ENCODE measurements around the gene JAZF1. TPM values are rescaled to one million over a fixed set of nuclear protein-coding genes. Genes with fewer than 3 reads are reported as not detected.

The JAZF1 gene
- total RNA-seq, 2 donors from 2014 or later, result 33.6 to 39.8 TPM

GRCh38 chr7:28006491-28006890 is 174.1 kb downstream of the JAZF1 start:
- intact Hi-C loops (cut with DNase I), result no loop called here
- DNase-seq (ENCODE audit: low spot score), result no peak

- intact Hi-C loops (cut with DNase I), result no loop called here
- no peak for DNase-seq (ENCODE audit: low spot score)
Measured at GRCh38 chr7:28005847-28006231, 174.8 kb downstream of the JAZF1 start.

GRCh38 chr7:28005075-28005846 is 175.3 kb downstream of the JAZF1 start:
- intact Hi-C loops (cut with DNase I), result no loop called here
- no peak for DNase-seq (ENCODE audit: low spot score)

GRCh38 chr7:28003408-28003807 is 177.2 kb downstream of the JAZF1 start:
- no peak for DNase-seq (ENCODE audit: low spot score)
- intact Hi-C loops (cut with DNase I), result no loop called here

- intact Hi-C loops (cut with DNase I), result no loop called here
- no peak for DNase-seq (ENCODE audit: low spot score)
Measured at GRCh38 chr7:28002638-28003037, 178.0 kb downstream of the JAZF1 start.

- intact Hi-C loops (cut with DNase I), result no loop called here
- no peak for DNase-seq (ENCODE audit: low spot score)
Measured at GRCh38 chr7:28001896-28002295, 178.7 kb downstream of the JAZF1 start.

GRCh38 chr7:27999829-28000228 is 180.8 kb downstream of the JAZF1 start:
- DNase-seq (ENCODE audit: low spot score), result no peak
- intact Hi-C loops (cut with DNase I), result no loop called here

GRCh38 chr7:27998382-27998781 is 182.2 kb downstream of the JAZF1 start:
- intact Hi-C loops (cut with DNase I), result no loop called here
- DNase-seq (ENCODE audit: low spot score), result no peak

GRCh38 chr7:27997188-27997707 is 183.3 kb downstream of the JAZF1 start:
- intact Hi-C loops (cut with DNase I), result no loop called here
- no peak for DNase-seq (ENCODE audit: low spot score)

- no peak for DNase-seq (ENCODE audit: low spot score)
- intact Hi-C loops (cut with DNase I), result no loop called here
Measured at GRCh38 chr7:27996141-27996540, 184.5 kb downstream of the JAZF1 start.

- intact Hi-C loops (cut with DNase I), result no loop called here
- no peak for DNase-seq (ENCODE audit: low spot score)
Measured at GRCh38 chr7:27995228-27995627, 185.4 kb downstream of the JAZF1 start.

GRCh38 chr7:27994639-27995038 is 186.0 kb downstream of the JAZF1 start:
- DNase-seq (ENCODE audit: low spot score), result no peak
- intact Hi-C loops (cut with DNase I), result no loop called here

GRCh38 chr7:27992755-27993493 is 187.7 kb downstream of the JAZF1 start:
- intact Hi-C loops (cut with DNase I), result no loop called here
- no peak for DNase-seq (ENCODE audit: low spot score)

GRCh38 chr7:27992097-27992496 is 188.5 kb downstream of the JAZF1 start:
- intact Hi-C loops (cut with DNase I), result no loop called here
- no peak for DNase-seq (ENCODE audit: low spot score)

GRCh38 chr7:27991006-27991528 is 189.5 kb downstream of the JAZF1 start:
- intact Hi-C loops (cut with DNase I), result no loop called here
- DNase-seq (ENCODE audit: low spot score), result no peak

- DNase-seq (ENCODE audit: low spot score), result no peak
- intact Hi-C loops (cut with DNase I), result no loop called here
Measured at GRCh38 chr7:27976531-27976930, 204.1 kb downstream of the JAZF1 start.

GRCh38 chr7:27973625-27974024 is 207.0 kb downstream of the JAZF1 start:
- no peak for DNase-seq (ENCODE audit: low spot score)
- intact Hi-C loops (cut with DNase I), result no loop called here

- intact Hi-C loops (cut with DNase I), result no loop called here
Measured at GRCh38 chr7:27972276-27972675, 208.3 kb downstream of the JAZF1 start.

GRCh38 chr7:27971171-27971812 is 209.3 kb downstream of the JAZF1 start:
- DNase-seq (ENCODE audit: low spot score), result no peak
- intact Hi-C loops (cut with DNase I), result no loop called here

More at GRCh38 chr7:27972276-27972675, 208.3 kb downstream of the JAZF1 start:
- no peak for DNase-seq (ENCODE audit: low spot score)

- no peak for DNase-seq (ENCODE audit: low spot score)
- intact Hi-C loops (cut with DNase I), result no loop called here
Measured at GRCh38 chr7:27970350-27970749, 210.2 kb downstream of the JAZF1 start.

Data from posterior vena cava (tissue), 2 donors.